Glutamatergic neuron (in vitro differentiated cells): ENCODE results near the gene GCNA. TPM values are rescaled to one million over a fixed set of nuclear protein-coding genes. Genes with fewer than 3 reads are reported as not detected.
A peak's percentile ranks its signal among the peaks of the same experiment; 100 is the strongest.

Experiments
- DNase-seq: peaks from one replicate; pipeline ENCODE4 v3.0.0; 2022
- H3K27ac Mint-ChIP-seq: one replicate; pipeline ENCODE4 v1.8.0; 2020; ENCODE audit warnings: mild to moderate bottlenecking, mixed read lengths, inconsistent platforms; ENCODE audit not compliant: unreplicated experiment
- H3K27me3 Mint-ChIP-seq: one replicate; pipeline ENCODE4 v1.8.0; 2020; ENCODE audit warnings: mild to moderate bottlenecking, moderate library complexity, mixed read lengths, inconsistent platforms; ENCODE audit not compliant: unreplicated experiment
- H3K36me3 Mint-ChIP-seq: one replicate; pipeline ENCODE4 v1.8.0; 2020; ENCODE audit warnings: mild to moderate bottlenecking, mixed read lengths, inconsistent platforms; ENCODE audit not compliant: unreplicated experiment
- H3K4me1 Mint-ChIP-seq: one replicate; pipeline ENCODE4 v1.8.0; 2020; ENCODE audit warnings: mild to moderate bottlenecking, low read depth, mixed read lengths, inconsistent platforms; ENCODE audit not compliant: unreplicated experiment
- H3K4me3 Mint-ChIP-seq: one replicate; pipeline ENCODE4 v1.8.0; 2020; ENCODE audit warnings: mild to moderate bottlenecking, mixed read lengths, inconsistent platforms; ENCODE audit not compliant: unreplicated experiment
- H3K9me3 Mint-ChIP-seq: one replicate; pipeline ENCODE4 v1.8.0; 2020; ENCODE audit warnings: mild to moderate bottlenecking, moderate library complexity, mixed read lengths, inconsistent platforms; ENCODE audit not compliant: unreplicated experiment
- long read RNA-seq: library from polyadenylated mRNA; unstranded; transcript quantifications from one replicate; pipeline ENCODE4 v2.0.0, GENCODE V29; 2020; ENCODE audit not compliant: unreplicated experiment
- total RNA-seq: library from RNA; stranded (reverse); fragmentation: NEBNext Ultra II Directional; extraction: Animal tissue kit (Norgen Biotek cat#: 25700); gene quantifications from one replicate; pipeline ENCODE4 v1.2.1, GENCODE V29; 2021; ENCODE audit not compliant: unreplicated experiment
- TF ChIP-seq, protein P1 (sequence below): fragments of 200-600 bp; sonication (generic); IDR thresholded peaks from one replicate; pipeline ENCODE4 v1.5.0; 2021; ENCODE audit not compliant: partially characterized antibody, unreplicated experiment

Gene GCNA
- 2.5 TPM for total RNA-seq
- long read RNA-seq, result 0 reads

GRCh38 chrX:71578253-71579135 lies at the start of gene GCNA:
Gene GCNA, plus strand, starts transcription at chrX:71578437. Its CDS starts 2,385 bp downstream, at chrX:71580822.
- Mint-ChIP-seq H3K4me3 (no peak within 1 kb of the TSS), H3K36me3 (no peaks in the 10 kb centered on the region), H3K4me1 (no peaks in the 10 kb centered on the region), H3K27me3 (no peaks in the 10 kb centered on the region), H3K9me3 (peaks cover 2% of the 10 kb centered on the region), H3K27ac (no peak within 1 kb of the TSS)
- no peak for DNase-seq
- TF ChIP-seq, protein P1, sequence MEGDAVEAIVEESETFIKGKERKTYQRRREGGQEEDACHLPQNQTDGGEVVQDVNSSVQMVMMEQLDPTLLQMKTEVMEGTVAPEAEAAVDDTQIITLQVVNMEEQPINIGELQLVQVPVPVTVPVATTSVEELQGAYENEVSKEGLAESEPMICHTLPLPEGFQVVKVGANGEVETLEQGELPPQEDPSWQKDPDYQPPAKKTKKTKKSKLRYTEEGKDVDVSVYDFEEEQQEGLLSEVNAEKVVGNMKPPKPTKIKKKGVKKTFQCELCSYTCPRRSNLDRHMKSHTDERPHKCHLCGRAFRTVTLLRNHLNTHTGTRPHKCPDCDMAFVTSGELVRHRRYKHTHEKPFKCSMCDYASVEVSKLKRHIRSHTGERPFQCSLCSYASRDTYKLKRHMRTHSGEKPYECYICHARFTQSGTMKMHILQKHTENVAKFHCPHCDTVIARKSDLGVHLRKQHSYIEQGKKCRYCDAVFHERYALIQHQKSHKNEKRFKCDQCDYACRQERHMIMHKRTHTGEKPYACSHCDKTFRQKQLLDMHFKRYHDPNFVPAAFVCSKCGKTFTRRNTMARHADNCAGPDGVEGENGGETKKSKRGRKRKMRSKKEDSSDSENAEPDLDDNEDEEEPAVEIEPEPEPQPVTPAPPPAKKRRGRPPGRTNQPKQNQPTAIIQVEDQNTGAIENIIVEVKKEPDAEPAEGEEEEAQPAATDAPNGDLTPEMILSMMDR, result no peak

DNA sequence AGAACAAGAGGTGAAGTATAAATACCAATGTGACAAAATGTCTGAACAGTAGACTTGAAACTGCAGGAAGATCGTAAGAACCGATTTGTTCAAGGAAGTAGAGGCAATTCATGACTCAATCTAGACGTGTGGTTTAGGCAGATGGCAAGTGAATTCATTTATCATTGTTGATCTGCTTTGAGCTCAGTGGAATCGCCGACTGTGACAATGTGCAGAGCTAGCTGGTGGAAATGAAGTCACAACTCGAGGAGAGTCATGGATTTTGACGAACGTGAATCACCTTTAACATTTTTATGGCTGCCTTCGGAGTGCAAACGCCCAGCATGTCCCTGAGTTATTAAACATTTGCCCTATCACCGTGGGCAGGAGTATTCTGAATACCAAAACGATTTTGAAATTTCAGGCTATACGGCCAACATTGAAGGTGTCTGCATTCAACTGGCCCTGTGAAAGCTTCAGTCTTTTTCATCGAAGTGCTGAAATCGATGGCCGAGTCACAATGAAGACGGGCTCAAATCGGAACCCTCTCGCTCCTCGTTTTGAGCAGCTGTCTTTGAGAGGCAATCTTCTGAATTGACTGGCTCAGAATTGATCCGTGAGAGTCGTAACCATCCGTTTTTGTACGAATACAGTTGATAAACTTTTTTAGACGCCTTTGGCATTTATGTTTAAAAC lies 46.0 kb upstream of the GCNA start:
- Mint-ChIP-seq H3K4me3 (peak overlapping the region; percentile 97), H3K36me3 (peaks cover 4% of the 10 kb centered on the region), H3K27me3 (peaks cover 6% of the 10 kb centered on the region), H3K4me1 (peaks cover 1% of the 10 kb centered on the region), H3K27ac (peak overlapping the region; percentile 97), H3K9me3 (peaks cover 10% of the 10 kb centered on the region)
- TF ChIP-seq, protein P1, result no peak
- no peak for DNase-seq

GRCh38 chrX:71532753-71533425 lies 45.3 kb upstream of the GCNA start, which contains the start of gene OGT:
Gene OGT, plus strand, starts transcription at chrX:71533104. Its CDS starts 196 bp downstream, at chrX:71533300.
- Mint-ChIP-seq H3K4me1 (peaks cover 1% of the 10 kb centered on the region), H3K4me3 (peak within 1 kb of the TSS; percentile 97), H3K36me3 (peaks cover 4% of the 10 kb centered on the region), H3K9me3 (peaks cover 10% of the 10 kb centered on the region), H3K27ac (peak within 1 kb of the TSS; percentile 97), H3K27me3 (peaks cover 6% of the 10 kb centered on the region)
- peak; percentile 88 for DNase-seq
- TF ChIP-seq, protein P1, result no peak

DNA sequence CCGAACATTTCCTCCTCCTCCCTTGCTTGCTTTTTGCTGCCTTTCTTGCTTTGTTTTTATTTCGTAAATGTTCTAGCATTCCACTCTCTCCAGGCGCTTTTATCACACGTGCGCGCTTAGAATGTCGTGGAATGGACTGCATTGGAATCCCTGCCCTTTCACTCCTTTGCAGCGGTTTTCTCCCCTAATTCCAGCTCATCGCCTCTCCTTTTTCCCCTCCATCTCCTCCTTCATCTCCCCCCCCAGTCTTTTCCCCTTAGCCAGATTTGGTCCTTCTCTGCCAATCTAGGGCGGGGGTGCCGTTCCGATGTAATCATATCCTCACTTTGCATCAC lies 44.8 kb upstream of the GCNA start:
- H3K27me3 Mint-ChIP-seq, result peaks cover 6% of the 10 kb centered on the region
- H3K9me3 Mint-ChIP-seq, result peaks cover 10% of the 10 kb centered on the region
- peak overlapping the region; percentile 97 for H3K27ac Mint-ChIP-seq
- peaks cover 4% of the 10 kb centered on the region for H3K36me3 Mint-ChIP-seq
- no peak for DNase-seq
- TF ChIP-seq, protein P1, result no peak
- peak overlapping the region; percentile 97 for H3K4me3 Mint-ChIP-seq
- peaks cover 1% of the 10 kb centered on the region for H3K4me1 Mint-ChIP-seq
